HG03139 (cell line): Measurements from ENCODE around the gene RPL37A.

Source experiments
- ATAC-seq: cut with Tn5 transposase; IDR thresholded peaks from one replicate; pipeline ENCODE4 v1.9.1; 2021; ENCODE audit not compliant: unreplicated experiment

The RPL37A gene

DNA sequence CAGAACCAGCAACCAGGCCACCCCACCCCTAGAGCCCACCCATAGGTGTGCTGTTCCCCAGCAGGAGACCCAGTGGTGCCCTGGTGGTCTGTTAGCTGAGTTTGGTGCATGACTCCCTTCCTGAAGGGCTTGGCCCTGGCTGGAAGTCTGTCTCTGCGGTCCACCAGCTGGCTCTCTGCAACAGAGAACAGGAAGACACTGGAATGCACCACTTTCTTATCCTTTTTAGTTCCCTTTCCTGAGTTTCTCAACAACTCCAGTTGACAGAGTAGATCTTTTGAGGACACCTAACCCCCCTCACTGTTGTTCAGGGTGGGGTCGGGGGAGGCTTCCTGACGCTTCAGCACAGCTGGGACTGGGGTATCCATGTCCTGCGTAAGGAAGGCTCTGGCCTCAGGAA lies 11.9 kb upstream of the RPL37A start:
- no peak for ATAC-seq

DNA sequence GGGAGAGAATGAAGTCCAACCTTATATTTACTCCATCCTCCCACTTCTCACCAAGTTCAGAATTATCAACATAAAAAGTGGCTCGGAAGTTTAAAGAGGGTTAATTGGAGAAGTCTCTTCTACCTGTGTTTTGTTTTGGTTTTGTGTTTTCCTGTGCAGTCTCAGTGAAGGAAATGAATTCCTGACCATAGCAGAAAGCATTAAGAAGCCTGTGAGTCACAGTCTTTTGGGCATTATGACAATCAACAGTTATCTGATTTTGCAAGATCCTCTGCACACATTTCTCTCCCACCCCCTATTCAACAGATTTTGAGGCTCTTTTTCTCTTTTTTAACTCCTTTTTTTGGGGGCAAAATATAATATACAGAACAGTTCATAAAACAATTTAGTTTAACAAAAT lies 8.6 kb upstream of the RPL37A start:
- ATAC-seq, result no peak

DNA sequence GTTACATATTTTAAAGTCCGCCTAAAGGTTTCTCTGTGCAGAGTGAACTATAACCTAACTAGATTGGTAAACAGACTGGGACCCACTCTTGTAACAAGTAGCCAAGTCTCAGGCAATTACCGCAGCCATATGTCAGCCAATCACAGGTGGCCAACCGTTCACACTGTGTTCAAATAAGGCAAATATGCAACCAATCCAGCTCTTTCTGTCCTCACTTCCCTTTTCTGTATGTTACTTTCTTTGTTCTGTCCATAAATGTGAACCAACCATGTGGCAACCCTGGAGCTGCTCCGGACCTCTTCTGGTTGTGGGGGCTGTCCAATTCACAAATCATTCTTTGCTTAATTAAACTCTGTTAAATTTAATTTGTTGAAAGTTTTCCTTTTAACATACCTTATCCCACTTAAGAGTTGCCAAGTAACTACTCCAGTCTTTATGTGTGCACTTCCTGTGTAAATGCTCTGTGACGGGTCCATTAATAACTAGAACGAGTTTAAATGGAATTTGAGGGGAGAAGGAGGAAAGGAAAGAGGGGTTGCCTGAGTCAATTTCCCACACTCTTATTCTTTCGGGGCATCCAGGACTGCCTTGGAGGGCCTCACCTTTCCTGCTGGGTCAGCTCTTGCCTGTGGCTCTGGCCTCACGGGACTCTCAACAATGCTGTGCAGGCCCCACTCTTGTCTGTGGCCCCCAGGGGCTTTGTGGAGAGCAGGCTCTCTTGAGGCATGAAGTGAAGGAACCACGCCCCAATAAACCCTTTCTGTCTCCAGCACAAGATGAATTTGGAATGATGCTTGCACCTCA lies 6.6 kb upstream of the RPL37A start:
- peak; percentile 81 for ATAC-seq

DNA sequence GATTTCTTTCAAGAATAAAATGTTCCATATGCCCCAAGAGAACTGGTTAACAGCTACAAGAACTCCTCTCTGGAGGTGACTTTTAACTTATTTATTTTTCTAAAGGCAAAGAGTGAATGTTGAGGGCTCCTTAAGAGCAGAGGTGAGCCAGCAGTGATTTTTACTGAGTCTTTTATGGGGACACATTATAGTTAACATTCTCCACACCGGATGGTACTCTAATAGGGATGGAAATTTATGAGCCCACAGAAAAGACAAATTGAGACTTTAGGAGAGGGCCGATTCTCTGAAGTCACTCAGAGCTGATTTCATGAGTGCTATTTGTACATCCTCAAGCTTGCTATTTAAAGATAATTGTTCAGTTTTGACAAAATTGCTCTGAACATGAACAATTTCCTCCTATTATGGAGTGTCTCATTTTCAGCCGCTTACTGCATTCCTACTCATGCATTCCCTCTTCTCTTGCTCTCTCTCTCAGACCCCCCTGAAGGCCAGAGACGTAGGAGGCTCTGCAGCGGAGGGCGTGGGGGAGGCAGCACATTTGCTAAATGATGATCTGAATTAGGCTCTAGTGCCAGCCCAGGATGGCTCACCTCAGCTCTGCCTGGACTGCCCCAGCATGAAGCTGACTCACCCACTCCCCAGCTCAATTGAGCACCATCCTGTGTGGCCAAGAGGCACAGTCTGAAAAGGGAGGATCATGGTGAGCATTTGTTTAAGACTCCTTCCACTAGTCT lies 5.9 kb upstream of the RPL37A start:
- ATAC-seq, result no peak

DNA sequence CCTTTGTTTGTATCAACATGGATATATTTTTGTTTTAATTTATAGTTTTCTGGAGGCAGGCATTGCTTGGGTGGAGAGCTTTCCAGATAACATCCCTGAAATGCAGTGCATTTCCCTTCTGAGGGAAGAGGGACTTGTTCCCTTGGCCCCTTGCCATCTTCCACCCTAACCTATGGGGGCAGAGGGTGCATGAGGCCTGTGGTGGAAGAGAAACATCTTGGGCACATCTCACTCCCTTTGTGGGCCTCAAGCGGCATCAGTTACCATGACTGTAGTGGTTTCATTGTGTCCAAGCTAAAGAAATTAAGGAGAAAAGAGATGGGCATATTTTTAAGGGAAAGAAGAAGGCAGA lies 5.3 kb upstream of the RPL37A start:
- ATAC-seq, result no peak

DNA sequence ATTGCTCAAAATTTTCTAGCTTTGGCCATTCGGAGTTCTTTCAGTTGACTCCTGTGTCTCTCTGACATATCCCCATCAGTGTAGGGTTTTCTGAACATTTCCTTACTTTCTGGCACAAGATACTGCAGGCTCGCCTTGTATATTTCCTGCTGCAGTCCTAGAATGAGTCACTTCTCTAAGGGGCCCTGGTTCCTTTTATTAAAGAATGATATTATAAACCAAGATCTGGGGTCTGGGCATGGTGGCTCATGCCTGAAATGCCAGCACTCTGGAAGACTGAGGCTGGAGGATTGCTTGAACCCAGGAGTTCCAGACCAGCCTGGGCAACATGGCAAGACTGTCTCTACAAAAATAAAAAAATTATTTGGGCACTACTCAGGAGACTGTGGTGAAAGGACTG lies 3.0 kb upstream of the RPL37A start:
- ATAC-seq, result no peak

DNA sequence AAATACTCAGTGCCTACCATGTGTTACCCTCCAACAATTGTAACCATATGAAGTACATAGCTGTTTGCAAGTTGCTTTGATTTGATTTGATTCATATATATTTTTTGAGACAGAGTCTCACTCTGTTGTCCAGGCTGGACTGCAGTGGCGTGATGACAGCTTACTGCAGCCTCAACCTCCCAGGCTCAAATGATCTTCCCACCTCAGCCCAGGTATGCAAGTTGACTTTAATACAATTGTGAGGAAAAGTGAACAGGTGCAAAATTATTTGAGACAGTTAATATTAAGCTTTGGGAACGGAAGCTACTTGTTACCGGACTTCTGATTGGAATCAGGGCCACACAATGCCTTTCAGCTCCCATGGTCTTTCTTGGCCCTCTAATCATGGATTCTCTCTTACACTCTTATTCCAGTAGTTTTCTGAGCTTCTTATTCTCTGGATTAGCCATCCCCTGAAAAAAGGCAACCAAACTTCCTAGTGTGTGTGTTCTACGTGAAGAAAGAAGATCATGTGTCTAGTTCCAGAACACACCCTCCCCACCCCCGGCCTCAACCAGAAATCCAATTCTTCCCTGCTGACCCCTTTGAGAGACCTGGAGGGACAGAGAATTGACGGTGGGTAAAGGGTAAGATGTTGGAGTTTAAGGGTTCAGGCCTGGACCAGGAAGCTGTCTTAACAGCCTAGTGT lies 1.1 kb upstream of the RPL37A start:
- no peak for ATAC-seq

DNA sequence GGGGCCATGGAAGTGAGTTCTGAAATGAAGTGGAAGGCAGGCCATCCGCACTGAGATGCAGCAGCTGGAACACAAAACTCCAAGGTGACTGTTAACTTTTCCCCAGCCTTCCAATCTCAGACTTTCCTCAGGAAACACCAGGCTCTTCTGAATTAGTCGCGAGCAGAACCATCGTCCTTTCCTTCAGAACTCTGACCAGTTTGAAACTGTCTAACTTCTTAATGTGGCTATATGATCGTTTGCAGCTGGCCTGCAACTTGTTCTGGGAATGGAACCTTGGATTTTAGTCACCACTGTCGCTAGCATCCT lies 620 bp upstream of the RPL37A start:
- ATAC-seq, result no peak

DNA sequence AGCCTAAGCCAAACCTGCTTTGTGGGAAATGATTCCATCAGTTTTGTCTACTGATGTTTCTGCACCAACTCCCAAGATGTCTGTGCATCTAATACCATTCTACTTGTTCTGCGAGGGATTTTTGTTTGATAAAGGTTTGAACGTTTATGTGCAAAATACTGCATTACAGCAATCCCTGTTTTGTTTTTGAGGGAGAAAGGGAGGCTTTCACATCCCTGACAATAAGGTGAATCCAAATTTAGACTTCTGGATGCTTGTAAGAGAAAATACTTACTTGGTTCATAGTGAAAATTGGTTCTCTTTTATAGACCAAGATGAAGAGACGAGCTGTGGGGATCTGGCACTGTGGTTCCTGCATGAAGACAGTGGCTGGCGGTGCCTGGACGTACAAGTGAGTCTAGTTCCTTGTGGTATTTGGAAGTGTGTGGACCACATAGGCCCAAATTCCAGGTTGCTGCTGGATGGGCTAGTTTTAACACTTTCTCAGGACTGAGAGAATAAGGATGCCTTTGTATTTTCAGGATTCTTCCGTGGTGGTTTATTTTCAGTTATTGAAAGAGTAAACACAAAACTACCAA lies 1.1 kb downstream of the RPL37A start:
- ATAC-seq, result no peak

DNA sequence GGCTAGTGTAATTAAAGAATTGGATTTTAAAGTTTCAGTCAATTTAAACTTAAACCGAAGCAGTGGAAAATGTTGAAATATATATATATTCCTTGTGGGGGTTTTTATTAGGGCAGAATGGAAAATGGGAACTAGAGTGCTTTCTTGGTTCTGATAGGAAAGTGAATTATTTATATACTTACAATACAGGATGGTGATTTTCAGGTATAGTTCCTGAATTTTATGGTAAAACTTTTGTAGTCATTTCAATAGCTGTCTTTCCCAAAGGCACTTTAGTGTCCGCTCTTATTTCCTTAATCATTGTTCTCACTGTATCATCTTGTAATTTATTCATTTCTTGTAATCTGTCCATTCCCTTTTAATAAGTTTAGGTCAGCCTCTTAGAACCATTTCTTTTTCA lies 1.9 kb downstream of the RPL37A start:
- no peak for ATAC-seq

DNA sequence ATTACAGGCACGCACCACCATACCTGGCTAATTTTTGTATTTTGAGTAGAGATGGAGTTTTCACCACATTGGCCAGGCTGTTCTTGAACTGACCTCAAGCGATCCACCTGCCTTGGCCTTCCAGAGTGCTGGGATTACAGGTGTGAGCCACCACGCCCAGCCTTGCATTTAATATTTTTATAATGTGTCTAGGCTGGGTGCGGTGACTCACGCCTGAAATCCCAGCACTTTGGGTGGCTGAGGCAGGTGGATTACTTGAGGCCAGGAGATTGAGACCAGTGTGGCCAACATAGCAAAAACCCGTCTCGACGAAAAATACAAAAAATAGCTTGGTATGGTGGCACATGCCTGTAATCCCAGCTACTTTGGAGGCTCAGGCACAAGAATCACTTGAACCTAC lies 3.2 kb downstream of the RPL37A start:
- no peak for ATAC-seq

DNA sequence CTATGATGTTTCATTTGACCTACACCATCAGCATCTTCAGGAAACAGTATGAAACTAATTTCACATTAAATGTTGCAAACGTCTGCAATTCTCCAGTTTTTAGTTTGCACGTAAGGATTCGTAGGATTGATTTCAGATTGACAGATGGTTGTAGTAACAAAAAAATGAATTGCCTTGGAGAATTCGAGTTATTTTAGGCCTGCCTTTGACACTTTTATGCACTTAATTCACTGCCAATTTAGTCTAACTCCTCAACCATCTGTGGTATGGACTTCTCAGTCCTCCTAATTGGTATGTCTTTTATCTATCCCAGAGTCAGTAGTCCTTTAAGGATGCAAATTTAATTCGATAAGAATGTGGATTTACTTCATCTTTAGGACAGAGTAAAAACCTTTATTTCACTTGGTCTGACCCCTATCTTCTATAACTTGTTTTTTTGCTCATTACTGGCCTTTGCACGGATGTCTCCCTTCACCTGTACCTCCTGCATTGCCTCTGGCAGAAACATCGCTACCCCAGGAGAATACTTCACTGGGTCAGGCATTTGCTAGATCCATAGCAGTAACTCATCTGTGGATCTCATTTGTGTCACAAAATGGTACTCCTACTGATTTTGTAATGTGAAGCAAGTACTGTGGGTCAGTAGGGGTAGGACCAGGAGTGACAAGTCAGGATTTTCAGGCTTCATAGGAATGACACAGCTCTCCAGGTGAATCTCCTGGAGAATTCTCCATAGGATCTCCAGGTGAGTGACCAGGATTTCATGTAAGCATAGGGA lies 3.9 kb downstream of the RPL37A start:
- no peak for ATAC-seq

DNA sequence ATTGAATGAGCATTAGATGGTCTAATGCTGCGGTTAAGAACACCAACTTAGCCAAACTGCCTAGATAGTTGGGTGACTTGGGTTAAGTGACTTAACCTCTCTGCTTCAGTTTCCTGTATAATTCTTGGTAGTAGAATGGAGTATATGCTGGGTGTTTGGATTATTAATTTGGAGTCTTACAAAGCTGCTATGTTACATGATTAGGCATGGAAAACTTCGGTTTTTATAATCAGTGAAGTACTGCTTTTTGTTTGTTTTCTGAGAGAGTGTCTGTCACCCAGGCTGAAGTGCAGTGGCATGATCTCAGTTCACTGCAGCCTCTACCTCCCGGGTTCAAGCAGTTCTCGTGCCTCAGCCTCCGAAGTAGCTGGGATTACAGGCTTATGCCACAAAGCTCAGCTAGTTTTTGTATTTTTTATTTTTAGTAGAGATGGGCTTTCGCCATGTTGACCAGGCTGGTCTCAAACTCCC lies 4.5 kb downstream of the RPL37A start:
- no peak for ATAC-seq

DNA sequence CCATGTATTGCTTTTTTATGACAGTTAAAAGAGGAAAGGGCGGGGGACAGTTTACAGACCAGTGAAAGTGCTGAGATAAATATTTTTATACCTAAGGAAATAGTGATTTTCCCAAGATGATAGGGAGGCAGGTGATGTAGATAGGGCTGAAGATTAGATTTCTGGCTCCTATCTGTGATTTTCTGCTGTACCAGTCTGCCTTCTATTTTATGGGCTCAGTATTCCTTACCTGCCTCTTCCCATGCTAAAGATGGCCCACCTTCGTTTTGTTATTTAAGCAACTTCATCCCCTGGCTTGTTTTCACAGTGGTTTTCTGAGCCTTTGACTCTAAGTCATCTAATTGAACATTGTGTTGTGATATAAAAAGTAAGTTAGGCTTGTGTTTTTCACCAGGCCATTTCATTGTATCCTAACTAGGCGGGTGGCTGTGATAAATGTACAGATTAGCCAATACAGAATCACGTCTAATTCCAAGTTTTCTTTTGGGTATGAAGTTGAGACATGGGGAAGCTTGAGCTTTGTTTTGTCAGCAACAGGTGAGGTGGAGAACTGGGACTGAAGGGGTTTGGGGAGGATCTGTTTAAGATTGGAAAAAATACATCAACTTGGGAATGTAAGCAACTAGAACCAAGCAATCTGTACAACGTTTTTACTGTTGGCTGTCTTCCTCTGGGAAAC lies 5.2 kb downstream of the RPL37A start:
- ATAC-seq, result no peak

DNA sequence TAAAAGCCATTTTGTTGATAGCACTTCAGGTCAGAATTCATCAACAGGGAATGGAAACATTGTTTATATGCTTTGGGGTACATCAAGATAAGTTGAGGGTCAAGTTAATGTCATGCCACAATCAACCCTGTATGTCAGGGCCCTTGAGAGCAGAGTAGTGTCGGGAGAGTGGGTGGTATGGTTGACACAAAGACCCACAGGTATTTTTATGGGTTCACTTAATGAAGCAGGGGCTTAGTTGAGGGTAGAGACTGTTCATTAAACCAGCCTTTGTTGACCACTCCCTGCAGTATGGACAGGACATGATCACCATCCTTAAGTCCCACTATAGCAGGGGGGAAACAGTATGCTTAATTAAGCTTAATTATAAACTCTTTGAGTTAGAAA lies 5.7 kb downstream of the RPL37A start:
- ATAC-seq, result no peak

DNA sequence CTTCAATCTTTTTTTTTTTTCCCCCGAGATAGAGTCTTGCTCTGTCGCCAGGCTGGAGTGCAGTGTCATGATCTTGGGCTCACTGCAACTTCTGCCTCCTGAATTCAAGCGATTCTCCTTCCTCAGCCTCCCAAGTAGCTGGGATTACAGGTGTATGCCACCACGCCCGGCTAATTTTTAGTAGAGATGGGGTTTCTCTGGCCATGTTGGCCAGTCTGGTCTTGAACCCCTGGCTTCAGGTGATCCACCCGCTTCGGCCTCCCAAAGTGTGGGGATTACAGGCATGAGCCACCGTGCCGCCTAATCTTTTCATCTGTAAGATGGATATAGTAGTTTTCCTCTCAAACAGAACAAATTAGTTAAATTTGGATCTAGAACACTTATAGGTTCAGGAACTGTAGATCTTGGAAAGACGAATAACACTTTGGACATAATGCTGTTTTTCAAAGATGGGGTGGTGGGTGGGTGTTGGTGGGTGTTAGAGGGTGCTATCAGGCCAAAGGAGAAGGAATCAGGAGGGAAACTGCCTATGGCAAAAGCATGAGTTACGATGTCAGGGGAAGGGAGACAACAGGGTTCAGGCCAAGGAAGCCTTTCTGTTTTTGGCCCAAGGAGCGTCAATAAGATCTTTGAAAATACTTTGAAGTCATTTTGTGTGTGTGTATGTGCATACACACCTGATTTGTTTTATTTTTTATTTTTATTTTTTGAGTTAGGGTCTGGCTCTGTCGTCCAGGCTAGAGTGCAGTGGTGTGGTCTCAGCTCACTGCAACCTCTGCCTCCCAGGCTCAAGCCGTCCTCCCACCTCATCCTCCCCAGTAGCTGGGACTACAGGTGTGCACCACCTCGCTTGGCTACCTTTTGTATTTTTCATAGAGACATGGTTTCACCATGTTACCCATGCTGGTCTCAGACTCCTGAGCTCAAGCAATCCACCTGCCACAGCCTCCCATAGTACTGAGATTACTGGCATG lies 6.8 kb downstream of the RPL37A start:
- no peak for ATAC-seq

DNA sequence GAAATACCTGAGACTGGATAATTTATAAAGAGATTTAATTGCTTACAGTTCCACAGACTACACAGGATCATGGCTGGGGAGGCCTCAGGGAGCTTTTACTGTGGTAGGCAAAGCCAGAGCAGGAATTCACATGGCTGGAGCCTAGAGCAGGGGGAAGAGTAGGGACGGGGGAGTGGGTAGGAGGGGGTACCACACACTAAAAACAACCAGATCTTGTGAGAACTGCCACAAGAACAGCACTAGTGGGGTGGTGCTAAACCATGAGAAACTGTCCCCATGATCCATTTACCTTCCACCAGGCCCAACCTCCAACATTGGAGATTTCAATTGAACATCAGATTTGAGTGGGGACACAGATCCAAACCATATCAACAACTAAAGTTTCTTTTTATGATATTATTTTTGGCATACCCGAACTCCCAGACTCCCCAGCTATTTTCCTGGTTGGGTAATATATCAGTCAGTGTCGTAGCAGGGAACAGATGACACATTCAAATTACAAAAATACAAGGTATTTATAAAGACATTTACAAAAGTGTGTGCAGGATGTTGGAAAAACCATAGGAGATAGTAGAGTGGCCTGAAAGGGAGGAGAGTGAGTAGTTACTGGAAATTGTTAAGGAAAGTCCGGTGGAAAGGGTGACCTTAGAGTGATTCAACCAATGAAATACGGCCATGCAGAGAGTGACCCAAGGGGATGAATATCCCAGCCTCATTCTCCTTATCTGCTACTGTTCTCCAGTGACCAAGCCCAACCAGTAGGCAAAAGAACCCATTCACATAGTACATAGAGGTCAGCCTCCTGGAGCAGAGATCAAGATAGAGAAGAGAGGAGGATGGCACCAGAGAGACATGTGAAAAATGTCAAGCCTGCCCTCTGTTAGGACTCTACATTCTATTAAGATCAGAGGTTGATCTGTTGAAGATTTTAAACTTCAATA lies 8.8 kb downstream of the RPL37A start:
- no peak for ATAC-seq

DNA sequence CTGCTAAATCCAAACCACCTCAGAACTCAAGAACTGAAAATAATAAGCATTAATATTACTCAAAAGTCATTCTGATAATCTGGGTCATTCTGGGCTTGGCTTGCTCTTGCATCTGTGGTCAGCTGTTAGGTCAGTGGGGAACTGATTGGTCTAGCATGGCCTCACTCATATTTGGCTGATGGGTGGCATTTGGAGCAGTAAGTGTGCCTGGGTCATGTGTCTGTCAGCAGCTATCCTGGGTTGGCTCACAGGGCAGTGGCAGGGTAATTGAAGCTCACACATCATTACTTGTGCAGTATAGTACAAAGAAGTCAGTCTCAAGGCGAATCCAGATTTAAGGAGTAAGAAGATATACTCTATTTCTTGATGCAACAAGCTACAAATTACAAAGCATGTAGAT lies 9.6 kb downstream of the RPL37A start:
- no peak for ATAC-seq
